H1 (cell line): Measurements from ENCODE around the gene KCNMB2. TPM values are rescaled to one million over a fixed set of nuclear protein-coding genes. Genes with fewer than 3 reads are reported as not detected.

Experiments used
- CTCF ChIA-PET: fragments of 300-600 bp; sonication (Branson Sonifier 250); formaldehyde crosslinking; loops from one replicate; lab custom pipeline; 2021; ENCODE audit not compliant: partially characterized antibody; lab: Charles Lee
- POLR2A ChIA-PET: fragments of 300-600 bp; sonication (Branson Sonifier 250); formaldehyde crosslinking; loops from one replicate; lab custom pipeline; 2021; ENCODE audit warnings: inconsistent platforms; ENCODE audit not compliant: partially characterized antibody; lab: Charles Lee
- DNase-seq, 2 experiments: peaks; one replicate each; pipeline versions ENCODE4 v3.0.0 to v3.0.0-alpha.2; 2010 to 2022; ENCODE audit warnings: low spot score in 2 of 2, low read depth in 1 of 2, mixed read lengths in 1 of 2
- FAIRE-seq: peaks from 2 replicates; lab custom pipeline; 2011; peaks lifted over from hg19 to GRCh38; lab: Jason Lieb, UNC
- H2AFZ ChIP-seq: 2 replicates; pipeline ENCODE4 v1.8.1; 2012; ENCODE audit warnings: low read length, inconsistent platforms
- H2AK5ac ChIP-seq: 2 replicates; pipeline ENCODE4 v1.6.1; 2013; ENCODE audit warnings: low read depth, low read length
- H2BK120ac ChIP-seq: replicated peaks from 2 replicates; pipeline ENCODE3; 2013; ENCODE audit warnings: low read depth, low read length, inconsistent platforms
- H2BK12ac ChIP-seq: 2 replicates; pipeline ENCODE4 v1.6.1; 2013; ENCODE audit warnings: low read depth, low read length
- H2BK15ac ChIP-seq: 2 replicates; pipeline ENCODE4 v1.6.1; 2013; ENCODE audit warnings: low read length
- H2BK20ac ChIP-seq: 2 replicates; pipeline ENCODE4 v1.6.1; 2013; ENCODE audit warnings: low read length
- H2BK5ac ChIP-seq: 2 replicates; pipeline ENCODE4 v1.6.1; 2013; ENCODE audit warnings: low read depth, low read length
- H3K14ac ChIP-seq: 2 replicates; pipeline ENCODE4 v1.6.1; 2013; ENCODE audit warnings: inconsistent platforms; ENCODE audit not compliant: insufficient read length
- H3K18ac ChIP-seq: 2 replicates; pipeline ENCODE4 v1.6.1; 2013; ENCODE audit warnings: low read length; ENCODE audit errors: extremely low read depth
- H3K23ac ChIP-seq: 2 replicates; pipeline ENCODE4 v1.6.1; 2013; ENCODE audit warnings: inconsistent platforms; ENCODE audit not compliant: insufficient read length
- H3K23me2 ChIP-seq: 2 replicates; pipeline ENCODE4 v1.6.1; 2013; ENCODE audit warnings: low read depth, low read length
- H3K27ac ChIP-seq: 2 replicates; pipeline ENCODE4 v1.6.1; 2011; ENCODE audit warnings: low read depth, low read length, inconsistent platforms
- H3K27me3 ChIP-seq, 4 experiments: replicated peaks in 1 of 4; 1 replicate in 1 of 4; 2 replicates in 3 of 4; pipeline versions ENCODE4 v1.6.1 to v1.8.1; 2011 to 2013; ENCODE audit warnings: low read length in 3 of 4, mild to moderate bottlenecking in 3 of 4, inconsistent platforms in 2 of 4, mixed read lengths in 2 of 4, moderate library complexity in 1 of 4; ENCODE audit not compliant: control insufficient read depth in 3 of 4, insufficient read depth in 3 of 4; ENCODE audit errors: extremely low read depth in 1 of 4
- H3K36me3 ChIP-seq, 4 experiments: 2 replicates each; pipeline versions ENCODE4 v1.6.1 to v1.8.1; 2011 to 2013; ENCODE audit warnings: mild to moderate bottlenecking in 4 of 4, low read length in 3 of 4, moderate library complexity in 2 of 4, control low read depth in 1 of 4, inconsistent platforms in 1 of 4; ENCODE audit not compliant: insufficient read depth in 4 of 4, control insufficient read depth in 2 of 4
- H3K4ac ChIP-seq: replicated peaks from 2 replicates; pipeline ENCODE3; 2013; ENCODE audit warnings: low read length, low read depth, mixed read lengths, inconsistent platforms; ENCODE audit not compliant: insufficient read length
- H3K4me1 ChIP-seq, 4 experiments: replicated peaks in 1 of 4; 1 replicate in 1 of 4; 2 replicates in 3 of 4; pipeline versions ENCODE4 v1.6.1 to v1.8.1; 2011 to 2013; ENCODE audit warnings: low read length in 3 of 4, inconsistent platforms in 2 of 4, mixed read lengths in 1 of 4; ENCODE audit not compliant: insufficient read depth in 4 of 4, control insufficient read depth in 3 of 4
- H3K4me2 ChIP-seq, 2 experiments: 2 replicates each; pipeline versions ENCODE4 v1.6.1 to v1.8.1; 2011 to 2013; ENCODE audit warnings: low read depth in 2 of 2, low read length in 2 of 2, control low read depth in 1 of 2, inconsistent platforms in 1 of 2, mild to moderate bottlenecking in 1 of 2; ENCODE audit not compliant: insufficient read depth in 1 of 2
- H3K4me3 ChIP-seq, 4 experiments: fragments of 200-600, 300-600 bp in 1 of 4; sonication (generic), shearing (Covaris generic), sonication (Bioruptor Twin) in 1 of 4; 2 replicates each; pipeline versions ENCODE4 v1.5.1 to v1.8.1; 2011 to 2016; ENCODE audit warnings: low read length in 4 of 4, low read depth in 3 of 4, control low read depth in 2 of 4, inconsistent platforms in 2 of 4, mild to moderate bottlenecking in 2 of 4, mixed read lengths in 1 of 4, moderate library complexity in 1 of 4; ENCODE audit not compliant: insufficient read depth in 2 of 4; ENCODE audit errors: extremely low read depth in 1 of 4
- H3K56ac ChIP-seq: replicated peaks from 2 replicates; pipeline ENCODE3; 2013; ENCODE audit warnings: low read depth, mild to moderate bottlenecking, mixed read lengths, low read length, inconsistent platforms; ENCODE audit not compliant: insufficient read length
- H3K79me1 ChIP-seq: 2 replicates; pipeline ENCODE4 v1.6.1; 2013; ENCODE audit warnings: low read depth, low read length, control low read depth
- H3K79me2 ChIP-seq, 2 experiments: 2 replicates each; pipeline versions ENCODE4 v1.6.1 to v1.8.1; 2012 to 2013; ENCODE audit warnings: low read length in 2 of 2, mild to moderate bottlenecking in 2 of 2, inconsistent platforms in 1 of 2; ENCODE audit not compliant: insufficient read depth in 2 of 2, control insufficient read depth in 1 of 2
- H3K9ac ChIP-seq, 4 experiments: replicated peaks in 1 of 4; 1 replicate in 1 of 4; 2 replicates in 3 of 4; pipeline versions ENCODE4 v1.6.1 to v1.8.1; 2011 to 2013; ENCODE audit warnings: low read depth in 3 of 4, low read length in 3 of 4, control low read depth in 2 of 4, mild to moderate bottlenecking in 2 of 4, moderate library complexity in 2 of 4, inconsistent platforms in 1 of 4; ENCODE audit errors: extremely low read depth in 1 of 4
- H3K9me3 ChIP-seq, 2 experiments: 2 replicates each; pipeline versions ENCODE4 v1.6.1 to v1.8.1; 2012 to 2013; ENCODE audit warnings: mild to moderate bottlenecking in 2 of 2, moderate library complexity in 2 of 2, control low read depth in 1 of 2, inconsistent platforms in 1 of 2, low read depth in 1 of 2, low read length in 1 of 2, mixed read lengths in 1 of 2; ENCODE audit not compliant: insufficient read depth in 2 of 2
- H4K20me1 ChIP-seq, 2 experiments: replicated peaks in 1 of 2; 2 replicates each; pipeline versions ENCODE3 to v1.8.1; 2011 to 2013; ENCODE audit warnings: inconsistent platforms in 2 of 2, low read length in 2 of 2, mild to moderate bottlenecking in 1 of 2; ENCODE audit not compliant: insufficient read depth in 2 of 2, control insufficient read depth in 1 of 2
- H4K5ac ChIP-seq: 2 replicates; pipeline ENCODE4 v1.6.1; 2013; ENCODE audit warnings: low read length, low read depth, mixed read lengths, inconsistent platforms; ENCODE audit not compliant: insufficient read length
- H4K8ac ChIP-seq: 2 replicates; pipeline ENCODE4 v1.8.0; 2013; ENCODE audit warnings: mild to moderate bottlenecking, moderate library complexity, low read length, inconsistent platforms; ENCODE audit not compliant: insufficient read depth; ENCODE audit errors: extremely low read depth
- H4K91ac ChIP-seq: replicated peaks from 2 replicates; pipeline ENCODE3; 2013; ENCODE audit warnings: low read length, mixed read lengths, inconsistent platforms; ENCODE audit not compliant: insufficient read length
- CEBPB ChIP-seq: IDR thresholded peaks from 2 replicates; pipeline ENCODE4 v1.6.1; 2012; ENCODE audit warnings: low read depth, low read length
- CREB1 ChIP-seq: IDR thresholded peaks from 2 replicates; pipeline ENCODE4 v1.6.1; 2012; ENCODE audit warnings: inconsistent platforms
- EP300 ChIP-seq, 2 experiments: IDR thresholded peaks; 1 replicate in 1 of 2; 2 replicates in 1 of 2; pipeline ENCODE4 v1.6.1; 2011 to 2012; ENCODE audit warnings: low read depth in 2 of 2, low read length in 2 of 2, mild to moderate bottlenecking in 2 of 2, borderline replicate concordance in 1 of 2, inconsistent platforms in 1 of 2, moderate library complexity in 1 of 2
- SIRT6 ChIP-seq: IDR thresholded peaks from one replicate; pipeline ENCODE4 v1.7.1; 2012; ENCODE audit warnings: low read length, inconsistent platforms
- SP1 ChIP-seq: IDR thresholded peaks from 2 replicates; pipeline ENCODE4 v1.6.1; 2011; ENCODE audit warnings: low read depth, low read length
- SP2 ChIP-seq: IDR thresholded peaks from 2 replicates; pipeline ENCODE4 v1.6.1; 2012; ENCODE audit warnings: mild to moderate bottlenecking, low read length, inconsistent platforms
- ZNF274 ChIP-seq: IDR thresholded peaks from 2 replicates; pipeline ENCODE4 v1.7.0; 2012; ENCODE audit warnings: low read length, borderline replicate concordance; ENCODE audit errors: extremely low read depth
- WGBS, 2 experiments: shearing (Covaris generic) in 1 of 2; methylation state at CpG; one replicate each; pipeline versions ENCODE4 v1.1.6 to v1.1.7; 2013 to 2015; ENCODE audit warnings: low lambda C conversion rate in 2 of 2, mixed read lengths in 2 of 2, inconsistent platforms in 1 of 2, low coverage in 1 of 2, missing lambda C conversion rate in 1 of 2; ENCODE audit not compliant: insufficient replicate concordance in 2 of 2, insufficient coverage in 1 of 2, insufficient read length in 1 of 2; ENCODE audit errors: extremely low coverage in 1 of 2, missing lambda C conversion rate in 1 of 2; 5-methylcytosine and 5-hydroxymethylcytosine counted together
- polyA plus RNA-seq, 7 experiments: library from polyadenylated mRNA; depleted of rRNA in 3 of 7; stranded (reverse) in 5 of 7; unstranded in 2 of 7; fragments of >200 nt in 5 of 7; fragments of 200-250 nt in 2 of 7; gene quantifications; 1 replicate in 5 of 7; 2 replicates in 1 of 7; 4 replicates in 1 of 7; pipeline versions ENCODE4 v1.2.1 to v1.2.3, GENCODE V29; 2011 to 2013; ENCODE audit warnings: missing spikeins in 2 of 7, mixed read lengths in 2 of 7
- total RNA-seq: library from RNA; stranded (reverse); fragmentation: NEBNext Ultra II Directional; extraction: Animal tissue kit (Norgen Biotek cat#: 25700); gene quantifications from 2 replicates; pipeline ENCODE4 v1.2.1, GENCODE V29; 2021

The KCNMB2 gene
- total and polyA plus RNA-seq, 2 of the 8 experiments (the other 6 are each of a cell fraction or from before 2014, with no cell fraction given), result not detected

DNA sequence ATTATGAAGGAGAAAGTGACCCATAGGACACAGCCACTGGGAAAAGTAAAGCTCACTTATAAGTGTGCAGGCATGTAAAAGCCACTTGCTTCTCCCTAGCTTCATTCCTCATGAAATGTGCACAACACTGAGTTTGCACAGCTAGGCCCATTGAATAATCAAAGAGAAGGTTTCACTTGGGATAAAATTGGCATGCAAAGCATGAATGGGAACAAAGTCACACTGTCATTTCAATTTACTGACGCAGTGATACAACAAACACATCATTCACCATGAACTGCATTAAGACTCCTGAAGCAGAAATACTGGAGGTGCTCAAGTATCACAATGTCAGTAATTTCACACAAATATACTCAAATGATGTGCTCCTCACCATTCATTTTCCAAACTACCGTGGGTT lies 61.1 kb downstream of the KCNMB2 start:
- Histone ChIP-seq H3K36me3 (no peaks in the 10 kb centered on the region), H2BK20ac (no peak overlapping the region), H4K20me1 (no peaks in the 10 kb centered on the region), H3K27ac (no peak overlapping the region), H2BK12ac (no peak overlapping the region)
- CTCF ChIA-PET, result interaction anchor here (1.0 to 2.2 kb wide), 5 partner anchors 8 to 366 kb away, joined by 3 to 11 read pairs (median 3); no protein-coding TSS in a partner anchor
- TF ChIP-seq CEBPB, result no peak
- TF ChIP-seq SP1, result no peak
- no peak for TF ChIP-seq EP300 (IDR thresholded peaks at IDR 0.05; ENCODE audit: borderline replicate concordance in 1 of 2, low read depth in 2 of 2, low read length in 2 of 2)
- TF ChIP-seq SP2, result no peak
- TF ChIP-seq CREB1, result no peak
- TF ChIP-seq SIRT6, result no peak
- TF ChIP-seq ZNF274, result no peak
- TF ChIP-seq, all 59 proteins: peak for 0
- Histone ChIP-seq H3K23ac (no peak overlapping the region), H3K4me2 (no peak overlapping the region), H3K9ac (no peak overlapping the region), H2BK120ac (no peak overlapping the region), H4K5ac (no peak overlapping the region), H3K79me1 (no peaks in the 10 kb centered on the region), H2BK5ac (no peak overlapping the region), H3K4me1 (no peaks in the 10 kb centered on the region; a peak in 1 of 7 replicates), H3K23me2 (no peaks in the 10 kb centered on the region), H2AK5ac (no peak overlapping the region), H3K79me2 (no peaks in the 10 kb centered on the region), H3K4ac (no peak overlapping the region), H4K91ac (no peak overlapping the region), H3K56ac (no peak overlapping the region), H3K18ac (no peak overlapping the region), H3K27me3 (no peaks in the 10 kb centered on the region), H2BK15ac (no peak overlapping the region), H3K9me3 (no peaks in the 10 kb centered on the region), H2AFZ (no peak overlapping the region), H4K8ac (no peak overlapping the region), H3K14ac (no peak overlapping the region), H3K4me3 (no peak overlapping the region)
- no peak for DNase-seq
- FAIRE-seq, result no peak
- WGBS, 2 experiments, result 100% methylated on average over 2 of the region's 2 CpGs; no CpG with 5 or more reads in 1 of the 2 experiments
- POLR2A ChIA-PET, result interaction anchor here (1.3 kb wide), 1 partner anchor 9 kb away, joined by 3 read pairs; no protein-coding TSS in a partner anchor
